DMS53 treated with DMSO at 0.1 percent for 48 hours (cell line): ENCODE data around the gene HSD17B14.
"Not testable (repeated sequence)": the region's sequence is repeated elsewhere in the genome, so short reads cannot be mapped to it uniquely, and the experiment has no call there.

Experiments
- DNase-seq: peaks from one replicate; lab custom pipeline; 2025; ENCODE audit not compliant: unreplicated experiment; lab: John Stamatoyannopoulos, UW

The HSD17B14 gene

DNA sequence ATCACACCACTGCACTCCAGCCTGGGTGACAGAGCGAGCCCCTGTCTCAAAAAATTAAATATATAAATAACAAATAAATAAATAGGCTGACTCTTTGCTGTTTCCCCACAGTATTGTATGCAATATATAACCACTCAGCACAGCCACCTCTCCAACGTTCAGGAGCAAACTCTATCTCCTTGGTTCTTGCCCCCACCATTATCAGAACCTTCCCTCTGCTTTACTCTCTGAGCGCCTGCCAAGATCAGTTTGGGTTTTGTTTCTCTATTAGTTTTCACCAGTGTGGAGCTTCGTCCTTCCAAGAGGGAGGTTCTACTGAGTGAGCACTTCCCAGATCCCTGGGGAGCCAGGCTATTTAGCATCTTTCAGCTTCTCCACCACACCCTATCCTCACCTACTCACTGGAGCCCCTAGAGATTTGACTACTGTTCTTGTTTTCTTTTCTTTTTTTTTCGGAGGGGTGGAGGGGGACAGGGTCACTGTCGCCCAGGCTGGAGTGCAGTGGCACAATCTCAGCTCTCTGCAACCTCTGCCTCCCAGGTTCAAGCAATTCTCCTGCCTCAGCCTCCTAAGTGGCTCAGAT lies 68.0 kb downstream of the HSD17B14 start:
- DNase-seq, result not testable (repeated sequence)

DNA sequence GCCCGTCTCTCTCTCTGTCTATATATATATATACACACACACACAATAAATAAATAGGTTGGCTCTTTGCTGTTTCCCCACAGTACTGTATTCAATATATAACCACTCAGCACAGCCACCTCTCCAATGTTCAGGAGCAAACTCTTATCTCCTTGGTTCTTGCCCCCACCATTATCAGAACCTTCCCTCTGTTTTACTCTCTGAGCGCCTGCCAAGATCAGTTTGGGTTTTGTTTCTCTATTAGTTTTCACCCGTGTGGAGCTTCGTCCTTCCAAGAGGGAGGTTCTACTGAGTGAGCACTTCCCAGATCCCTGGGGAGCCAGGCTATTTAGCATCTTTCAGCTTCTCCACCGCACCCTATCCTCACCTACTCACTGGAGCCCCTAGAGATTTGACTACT lies 70.5 kb downstream of the HSD17B14 start:
- not testable (repeated sequence) for DNase-seq
